ENCODE data around the gene PHRF1. TPM values are rescaled to one million over a fixed set of nuclear protein-coding genes. Genes with fewer than 3 reads are reported as not detected.
A peak's percentile ranks its signal among the peaks of the same experiment; 100 is the strongest.

Gene PHRF1
- total and polyA plus RNA-seq, 12 donors, result 8.7 to 62.3 (median 26.1) TPM

- H3K9me3 ChIP-seq (replicated peaks in 1 of 3), result no peaks in the 10 kb centered on the region
- peak in 3 of 7 donors; percentile 42 to 44 (median 44) for DNase-seq
- intact Hi-C loops (cut with DNase I), result no loop called here
- H3K36me3 ChIP-seq (replicated peaks in 1 of 2), result peaks cover 0 to 27% of the 10 kb centered on the region in 2 donors
- TF ChIP-seq POLR2A (IDR thresholded peaks at IDR 0.05) (no peak), CTCF (IDR thresholded peaks at IDR 0.05) (no peak)
- WGBS, 4 donors, result 1 to 21% (median 9%) methylated on average over 11 to 66 of the region's 66 CpGs
- peaks cover 14 to 26% of the 10 kb centered on the region in 2 donors for H3K4me1 ChIP-seq (replicated peaks in 1 of 2)
- peak overlapping the region in 1 of 5 donors; percentile 82 for H3K27ac ChIP-seq
- no peaks in the 10 kb centered on the region for H3K27me3 ChIP-seq
- peak overlapping the region; percentile 40 to 91 (median 80) for H3K4me3 ChIP-seq
Observed at GRCh38 chr11:534396-535209, 41.7 kb upstream of the PHRF1 start.

GRCh38 chr11:535210-535518, 41.1 kb upstream of the PHRF1 start:
- peaks cover 0 to 27% of the 10 kb centered on the region in 2 donors for H3K36me3 ChIP-seq (replicated peaks in 1 of 2)
- intact Hi-C loops (cut with DNase I), result no loop called here
- peaks cover 14 to 26% of the 10 kb centered on the region in 2 donors for H3K4me1 ChIP-seq (replicated peaks in 1 of 2)
- H3K27me3 ChIP-seq, result no peaks in the 10 kb centered on the region
- H3K4me3 ChIP-seq, result peak overlapping the region in 2 of 4 donors; percentile 80 to 91
- no peak for TF ChIP-seq CTCF (IDR thresholded peaks at IDR 0.05)
- TF ChIP-seq POLR2A (IDR thresholded peaks at IDR 0.05), result no peak
- H3K9me3 ChIP-seq (replicated peaks in 1 of 3), result no peaks in the 10 kb centered on the region
- H3K27ac ChIP-seq, result peak overlapping the region in 1 of 5 donors; percentile 82
- 1 to 2% methylated on average over 23 to 44 of the region's 56 CpGs; no CpG with 5 or more reads in 2 of the 4 donors for WGBS, 4 donors
- DNase-seq, result no peak

- intact Hi-C loops (cut with DNase I), result no loop called here
- whole genome bisulfite sequencing, 4 donors, result 1 to 34% (median 3%) methylated on average over 9 to 97 of the region's 97 CpGs
Observed at GRCh38 chr11:535519-536454, 40.5 kb upstream of the PHRF1 start, which contains the start of gene HRAS. HRAS (minus strand) TSS chr11:535576.

More at GRCh38 chr11:535519-536454, 40.5 kb upstream of the PHRF1 start, which contains the start of gene HRAS:
- H3K4me1 ChIP-seq (replicated peaks in 1 of 2), result peaks cover 14 to 26% of the 10 kb centered on the region in 2 donors
- H3K9me3 ChIP-seq (replicated peaks in 1 of 3), result no peaks in the 10 kb centered on the region
- H3K27me3 ChIP-seq, result no peaks in the 10 kb centered on the region
- TF ChIP-seq POLR2A (IDR thresholded peaks at IDR 0.05) (peak in 1 of 2 donors; percentile 61), CTCF (IDR thresholded peaks at IDR 0.05) (no peak)
- H3K36me3 ChIP-seq (replicated peaks in 1 of 2), result peaks cover 0 to 27% of the 10 kb centered on the region in 2 donors
- peak within 1 kb of the TSS in 2 of 5 donors; percentile 74 to 82 for H3K27ac ChIP-seq
- H3K4me3 ChIP-seq, result peak within 1 kb of the TSS; percentile 40 to 91 (median 80)
- DNase-seq, result peak; percentile 93 to 95 (median 95)

Data from adrenal gland (tissue), 12 donors.